Stimulated activated CD8-positive, alpha-beta memory T cell treated with anti-CD3 and anti-CD28 coated beads, Interleukin-15, amount 100 ng/mL, for 1 hour (primary cell): ENCODE data around the gene UBTD2.

Experiments used
- DNase-seq: peaks from one replicate; pipeline ENCODE4 v3.0.0-alpha.2; 2020; ENCODE audit warnings: low read depth

The UBTD2 gene

GRCh38 chr5:172171118-172171517, 112.4 kb downstream of the UBTD2 start:
- DNase-seq, result no peak

- no peak for DNase-seq
Measured at GRCh38 chr5:172170251-172170701, 113.3 kb downstream of the UBTD2 start.

- no peak for DNase-seq
Measured at GRCh38 chr5:172169216-172169615, 114.3 kb downstream of the UBTD2 start.

- no peak for DNase-seq
Measured at GRCh38 chr5:172168311-172168710, 115.3 kb downstream of the UBTD2 start.

GRCh38 chr5:172167895-172168294, 115.7 kb downstream of the UBTD2 start:
- no peak for DNase-seq

- no peak for DNase-seq
Measured at GRCh38 chr5:172166030-172166826, 117.3 kb downstream of the UBTD2 start.

GRCh38 chr5:172165465-172165864, 118.1 kb downstream of the UBTD2 start:
- DNase-seq, result no peak

GRCh38 chr5:172164769-172165212, 118.8 kb downstream of the UBTD2 start:
- DNase-seq, result no peak

- no peak for DNase-seq
Measured at GRCh38 chr5:172163346-172163745, 120.2 kb downstream of the UBTD2 start.

GRCh38 chr5:172162987-172163343, 120.6 kb downstream of the UBTD2 start:
- DNase-seq, result no peak

- no peak for DNase-seq
Measured at GRCh38 chr5:172162323-172162986, 121.1 kb downstream of the UBTD2 start.

- no peak for DNase-seq
Measured at GRCh38 chr5:172160506-172160905, 123.1 kb downstream of the UBTD2 start.
